ENCODE data around the gene RELT. TPM values are rescaled to one million over a fixed set of nuclear protein-coding genes. Genes with fewer than 3 reads are reported as not detected.

Gene RELT
- total RNA-seq, 1 donor from 2014 or later: 20.9 TPM

DNA sequence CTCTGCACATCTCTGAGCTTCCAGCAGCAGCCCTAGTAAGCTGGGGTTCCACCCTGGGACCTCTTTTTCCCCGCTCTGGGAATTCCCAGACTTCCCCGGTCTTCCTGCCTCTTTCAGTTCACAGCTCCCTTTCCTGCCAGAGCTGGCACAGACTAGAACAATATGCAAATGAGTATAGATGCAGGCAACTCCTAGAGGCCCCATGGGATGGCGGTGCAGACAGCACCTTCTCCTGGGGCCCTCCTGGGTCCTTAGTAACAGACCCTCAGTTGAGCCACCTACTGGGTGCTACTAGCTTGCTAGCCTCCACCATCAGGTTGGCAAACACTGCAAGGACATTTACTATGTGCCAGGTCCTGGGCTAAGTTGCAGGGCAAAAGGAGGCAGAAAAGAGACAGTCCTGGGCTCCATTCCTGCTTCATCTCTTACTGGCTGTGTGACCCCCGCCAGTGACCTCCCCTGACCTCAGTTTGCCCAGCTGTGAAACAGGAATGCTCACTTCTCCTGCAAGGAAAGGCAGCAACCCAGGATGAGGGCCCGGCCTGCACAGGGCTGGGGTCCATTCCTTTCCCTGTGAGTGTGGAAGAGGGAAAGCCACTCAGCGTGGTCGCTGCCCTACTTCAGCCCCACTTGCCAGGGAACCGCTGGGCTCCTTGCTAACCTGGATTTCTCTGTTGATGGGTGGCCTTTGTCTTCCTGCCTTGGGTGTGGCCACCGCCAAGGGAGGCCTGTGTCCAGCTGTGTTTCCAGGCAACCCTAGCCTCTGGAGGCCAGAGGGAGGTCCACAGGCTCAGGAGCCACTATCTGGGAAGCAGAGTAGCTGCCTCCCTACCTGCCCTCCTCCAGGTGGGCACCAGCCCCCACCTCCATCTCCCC is 7.3 kb downstream of the RELT start:
- peaks cover 24% of the 10 kb centered on the region for H3K4me1 Mint-ChIP-seq
- TF ChIP-seq, protein P1, sequence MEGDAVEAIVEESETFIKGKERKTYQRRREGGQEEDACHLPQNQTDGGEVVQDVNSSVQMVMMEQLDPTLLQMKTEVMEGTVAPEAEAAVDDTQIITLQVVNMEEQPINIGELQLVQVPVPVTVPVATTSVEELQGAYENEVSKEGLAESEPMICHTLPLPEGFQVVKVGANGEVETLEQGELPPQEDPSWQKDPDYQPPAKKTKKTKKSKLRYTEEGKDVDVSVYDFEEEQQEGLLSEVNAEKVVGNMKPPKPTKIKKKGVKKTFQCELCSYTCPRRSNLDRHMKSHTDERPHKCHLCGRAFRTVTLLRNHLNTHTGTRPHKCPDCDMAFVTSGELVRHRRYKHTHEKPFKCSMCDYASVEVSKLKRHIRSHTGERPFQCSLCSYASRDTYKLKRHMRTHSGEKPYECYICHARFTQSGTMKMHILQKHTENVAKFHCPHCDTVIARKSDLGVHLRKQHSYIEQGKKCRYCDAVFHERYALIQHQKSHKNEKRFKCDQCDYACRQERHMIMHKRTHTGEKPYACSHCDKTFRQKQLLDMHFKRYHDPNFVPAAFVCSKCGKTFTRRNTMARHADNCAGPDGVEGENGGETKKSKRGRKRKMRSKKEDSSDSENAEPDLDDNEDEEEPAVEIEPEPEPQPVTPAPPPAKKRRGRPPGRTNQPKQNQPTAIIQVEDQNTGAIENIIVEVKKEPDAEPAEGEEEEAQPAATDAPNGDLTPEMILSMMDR (conservative IDR thresholded peaks at IDR 0.05): no peak
- DNase-seq (ENCODE audit: low read depth, low spot score): no peak
- no peaks in the 10 kb centered on the region for H3K36me3 Mint-ChIP-seq (ENCODE audit: low read depth)
- no peaks in the 10 kb centered on the region for H3K27me3 Mint-ChIP-seq (ENCODE audit: low read depth)
- H3K4me3 Mint-ChIP-seq: peak overlapping the region; percentile 59
- no peaks in the 10 kb centered on the region for H3K9me3 Mint-ChIP-seq
- H3K27ac Mint-ChIP-seq (ENCODE audit: unreplicated experiment): no peak overlapping the region

DNA sequence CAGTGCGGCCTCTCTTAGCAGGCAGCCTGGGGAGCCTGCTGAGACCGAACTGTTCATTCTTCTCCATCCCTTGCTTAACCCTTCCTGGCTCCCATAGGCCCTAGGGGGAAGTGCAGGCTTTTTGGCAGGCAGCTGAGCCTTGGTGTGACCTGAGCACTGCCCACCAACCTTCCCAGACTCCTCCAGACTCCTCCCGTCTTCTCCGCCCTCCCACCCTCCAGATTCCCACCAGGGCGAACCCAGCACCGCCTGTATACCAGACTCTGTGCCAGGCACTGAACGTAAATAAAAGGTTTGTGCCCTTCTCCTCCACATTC is 7.9 kb downstream of the RELT start:
- DNase-seq (ENCODE audit: low read depth, low spot score): no peak
- TF ChIP-seq, protein P1 (conservative IDR thresholded peaks at IDR 0.05): no peak
- Mint-ChIP-seq H3K9me3 (no peaks in the 10 kb centered on the region), H3K36me3 (ENCODE audit: low read depth) (no peaks in the 10 kb centered on the region), H3K27me3 (ENCODE audit: low read depth) (no peaks in the 10 kb centered on the region), H3K4me1 (peaks cover 23% of the 10 kb centered on the region), H3K27ac (ENCODE audit: unreplicated experiment) (no peak overlapping the region), H3K4me3 (no peak overlapping the region)

DNA sequence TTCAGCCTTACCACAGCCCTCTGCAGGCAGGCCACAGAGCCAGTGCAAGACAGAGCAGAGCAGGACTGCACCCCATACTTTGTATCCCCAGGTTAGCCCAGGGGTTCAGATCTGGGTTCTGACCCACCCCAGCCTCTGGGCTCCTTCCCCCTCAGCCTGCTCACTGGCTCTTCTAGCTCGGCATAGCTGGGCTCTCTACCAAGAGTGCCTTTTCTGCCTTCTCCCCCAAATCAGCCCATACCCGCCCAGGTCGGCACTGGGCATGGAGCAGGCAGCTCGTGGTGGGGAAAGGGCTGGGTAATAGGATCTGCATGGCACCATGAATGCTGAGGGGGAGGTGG is 8.3 kb downstream of the RELT start:
- H3K4me3 Mint-ChIP-seq: no peak overlapping the region
- H3K27ac Mint-ChIP-seq (ENCODE audit: unreplicated experiment): no peak overlapping the region
- TF ChIP-seq, protein P1 (conservative IDR thresholded peaks at IDR 0.05): no peak
- no peaks in the 10 kb centered on the region for H3K27me3 Mint-ChIP-seq (ENCODE audit: low read depth)
- H3K4me1 Mint-ChIP-seq: peaks cover 23% of the 10 kb centered on the region
- H3K36me3 Mint-ChIP-seq (ENCODE audit: low read depth): no peaks in the 10 kb centered on the region
- no peaks in the 10 kb centered on the region for H3K9me3 Mint-ChIP-seq
- no peak for DNase-seq (ENCODE audit: low read depth, low spot score)

DNA sequence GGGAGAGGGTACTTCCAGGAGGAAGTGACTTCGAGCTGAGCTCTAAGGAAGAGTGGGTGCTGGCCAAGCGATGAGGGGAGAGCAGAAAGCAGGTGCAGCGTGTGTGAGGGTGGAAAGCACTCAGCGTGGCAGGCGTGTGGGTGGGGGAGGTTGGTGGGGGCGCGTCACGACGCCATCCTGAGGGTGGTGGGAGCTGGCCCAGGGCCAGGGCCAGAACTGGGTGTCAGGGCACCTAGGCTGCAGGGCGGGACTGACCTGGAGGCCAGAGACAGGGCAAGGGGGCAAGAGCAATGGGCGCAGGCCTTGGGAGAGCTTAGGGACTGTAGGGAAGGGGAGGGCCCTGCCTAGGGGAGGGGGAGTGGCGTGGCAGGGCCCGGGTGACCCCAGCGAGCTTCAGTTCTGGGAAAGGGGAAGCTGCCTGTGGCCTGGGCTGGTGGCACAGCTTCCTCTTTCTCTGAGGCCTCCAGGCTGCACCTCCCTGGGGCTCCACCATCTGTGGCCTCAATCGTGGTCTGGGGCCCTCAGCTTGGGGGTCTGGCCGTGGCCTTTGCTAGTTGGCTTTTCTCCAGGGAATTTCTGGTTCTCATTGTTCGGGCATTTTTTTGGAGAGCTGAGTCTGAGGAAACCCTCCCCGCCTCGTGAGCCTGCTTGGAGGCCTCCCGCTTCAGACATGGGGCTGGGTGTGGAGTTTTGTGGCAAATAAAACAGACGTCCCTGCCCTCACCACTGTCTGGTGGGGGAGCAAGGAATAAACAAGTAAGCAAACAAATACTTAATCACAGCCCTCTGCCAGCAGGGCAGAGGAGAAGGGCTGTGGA is 8.9 kb downstream of the RELT start:
- no peaks in the 10 kb centered on the region for H3K36me3 Mint-ChIP-seq (ENCODE audit: low read depth)
- H3K4me3 Mint-ChIP-seq: no peak overlapping the region
- DNase-seq (ENCODE audit: low read depth, low spot score): no peak
- H3K27me3 Mint-ChIP-seq (ENCODE audit: low read depth): no peaks in the 10 kb centered on the region
- no peak overlapping the region for H3K27ac Mint-ChIP-seq (ENCODE audit: unreplicated experiment)
- TF ChIP-seq, protein P1 (conservative IDR thresholded peaks at IDR 0.05): no peak
- H3K9me3 Mint-ChIP-seq: no peaks in the 10 kb centered on the region
- H3K4me1 Mint-ChIP-seq: peaks cover 28% of the 10 kb centered on the region

DNA sequence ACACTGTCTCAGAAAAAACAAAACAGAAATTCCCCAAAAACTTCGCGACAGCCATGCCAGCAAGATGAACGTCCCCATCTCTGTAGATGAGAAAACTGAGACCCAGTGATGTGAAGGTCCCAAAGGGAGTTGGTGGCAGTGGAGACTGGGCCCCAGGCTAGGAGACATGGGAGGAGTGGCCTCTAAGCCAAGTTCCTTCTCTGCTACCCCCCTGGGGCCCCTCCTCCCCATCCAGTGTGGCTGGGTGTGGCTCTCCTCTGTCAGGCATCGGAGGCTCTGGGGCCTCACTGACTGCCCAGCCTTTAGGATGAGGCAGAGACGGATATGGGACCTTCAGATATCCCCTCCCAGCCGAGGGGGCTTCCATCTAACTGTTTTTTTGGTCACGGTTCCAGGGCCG is 9.8 kb downstream of the RELT start:
- H3K27me3 Mint-ChIP-seq (ENCODE audit: low read depth): no peaks in the 10 kb centered on the region
- DNase-seq (ENCODE audit: low read depth, low spot score): no peak
- H3K4me3 Mint-ChIP-seq: peak overlapping the region; percentile 23
- no peaks in the 10 kb centered on the region for H3K36me3 Mint-ChIP-seq (ENCODE audit: low read depth)
- peak overlapping the region; percentile 67 for H3K27ac Mint-ChIP-seq (ENCODE audit: unreplicated experiment)
- H3K4me1 Mint-ChIP-seq: peaks cover 28% of the 10 kb centered on the region
- no peaks in the 10 kb centered on the region for H3K9me3 Mint-ChIP-seq
- TF ChIP-seq, protein P1 (conservative IDR thresholded peaks at IDR 0.05): no peak

Measured in neural crest cell (in vitro differentiated cells).